ENCODE measurements around the gene TMEM117. TPM values are rescaled to one million over a fixed set of nuclear protein-coding genes. Genes with fewer than 3 reads are reported as not detected.

The TMEM117 gene
- total RNA-seq, 1 donor from 2014 or later: 0.43 TPM

- no peaks in the 10 kb centered on the region for H3K4me1 ChIP-seq
- H3K9me3 ChIP-seq: no peaks in the 10 kb centered on the region
- no peak for TF ChIP-seq CTCF (IDR thresholded peaks at IDR 0.05)
- no peaks in the 10 kb centered on the region for H3K27me3 ChIP-seq
- H3K4me3 ChIP-seq: no peak overlapping the region
- DNase-seq (ENCODE audit: low spot score in 2 of 2): no peak
- H3K36me3 ChIP-seq: no peaks in the 10 kb centered on the region
- intact Hi-C loops (cut with DNase I): no loop called here
- no peak overlapping the region for H3K27ac ChIP-seq
Measured at GRCh38 chr12:44336577-44336976, 500.7 kb downstream of the TMEM117 start.

DNA sequence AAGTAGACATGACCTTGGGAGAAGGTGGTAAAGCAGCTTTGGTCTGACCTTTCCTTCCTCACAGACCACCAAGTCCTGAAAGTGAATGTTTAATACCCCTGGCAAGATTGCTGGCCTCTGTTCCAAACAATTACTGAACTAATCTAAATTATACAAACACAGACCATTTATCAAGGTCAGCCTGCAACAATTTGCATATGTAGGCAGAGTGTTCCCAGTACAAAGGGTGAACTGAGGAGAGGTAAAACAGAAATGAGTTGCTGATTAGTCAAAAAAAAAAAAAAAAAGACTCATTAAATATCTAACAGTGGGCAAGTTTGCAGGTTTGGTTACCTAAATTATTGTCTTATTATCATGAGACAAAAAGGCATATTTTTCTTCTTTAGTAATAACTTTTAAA is 506.5 kb downstream of the TMEM117 start:
- no peak overlapping the region for H3K4me3 ChIP-seq
- DNase-seq (ENCODE audit: low spot score in 2 of 2): no peak
- no peak overlapping the region for H3K27ac ChIP-seq
- H3K9me3 ChIP-seq: no peaks in the 10 kb centered on the region
- intact Hi-C loops (cut with DNase I): no loop called here
- H3K27me3 ChIP-seq: no peaks in the 10 kb centered on the region
- no peaks in the 10 kb centered on the region for H3K4me1 ChIP-seq
- no peak for TF ChIP-seq CTCF (IDR thresholded peaks at IDR 0.05)
- no peaks in the 10 kb centered on the region for H3K36me3 ChIP-seq

DNA sequence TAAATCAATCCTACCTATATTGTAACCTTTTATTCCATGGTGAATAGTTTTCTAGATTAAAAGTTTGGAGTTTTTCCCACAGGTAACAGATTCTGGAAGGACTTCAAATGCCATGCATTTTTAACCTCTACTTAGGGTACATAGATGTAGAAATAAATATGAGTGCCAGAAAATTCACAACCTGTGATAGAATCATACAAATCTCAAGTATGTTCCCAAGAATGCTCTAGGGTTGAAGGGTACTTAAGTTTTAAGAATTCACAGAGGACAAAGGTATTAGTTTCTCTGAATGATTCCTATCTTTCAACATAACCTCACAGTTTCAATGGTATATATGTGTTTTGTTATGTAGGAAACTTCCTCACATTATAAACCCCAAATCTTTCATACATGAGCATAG is 511.3 kb downstream of the TMEM117 start:
- no peaks in the 10 kb centered on the region for H3K36me3 ChIP-seq
- no peaks in the 10 kb centered on the region for H3K27me3 ChIP-seq
- H3K9me3 ChIP-seq: no peaks in the 10 kb centered on the region
- no peak overlapping the region for H3K4me3 ChIP-seq
- DNase-seq (ENCODE audit: low spot score in 2 of 2): no peak
- intact Hi-C loops (cut with DNase I): no loop called here
- no peak overlapping the region for H3K27ac ChIP-seq
- no peaks in the 10 kb centered on the region for H3K4me1 ChIP-seq
- no peak for TF ChIP-seq CTCF (IDR thresholded peaks at IDR 0.05)

DNA sequence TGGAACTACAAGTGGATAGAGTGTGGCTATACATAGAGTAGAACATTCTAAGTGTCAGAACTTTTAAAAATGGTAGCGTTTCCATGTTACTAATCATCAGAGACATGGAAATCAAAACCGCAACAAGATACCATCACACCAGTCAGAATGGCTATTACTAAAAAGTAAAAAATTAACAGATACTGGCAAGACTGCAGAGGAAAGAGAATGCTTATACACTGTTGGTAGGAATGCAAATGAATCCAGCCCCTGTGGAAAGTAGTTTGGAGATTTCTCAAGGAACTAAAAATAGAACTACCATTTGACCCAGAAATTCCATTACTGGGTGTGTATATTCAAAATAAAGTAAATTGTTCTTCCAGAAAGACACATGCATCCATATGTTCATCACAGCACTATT is 521.6 kb downstream of the TMEM117 start:
- intact Hi-C loops (cut with DNase I): no loop called here
- H3K36me3 ChIP-seq: no peaks in the 10 kb centered on the region
- no peaks in the 10 kb centered on the region for H3K4me1 ChIP-seq
- TF ChIP-seq CTCF (IDR thresholded peaks at IDR 0.05): no peak
- H3K27me3 ChIP-seq: no peaks in the 10 kb centered on the region
- H3K9me3 ChIP-seq: no peaks in the 10 kb centered on the region
- H3K4me3 ChIP-seq: no peak overlapping the region
- DNase-seq (ENCODE audit: low spot score in 2 of 2): no peak
- H3K27ac ChIP-seq: no peak overlapping the region

DNA sequence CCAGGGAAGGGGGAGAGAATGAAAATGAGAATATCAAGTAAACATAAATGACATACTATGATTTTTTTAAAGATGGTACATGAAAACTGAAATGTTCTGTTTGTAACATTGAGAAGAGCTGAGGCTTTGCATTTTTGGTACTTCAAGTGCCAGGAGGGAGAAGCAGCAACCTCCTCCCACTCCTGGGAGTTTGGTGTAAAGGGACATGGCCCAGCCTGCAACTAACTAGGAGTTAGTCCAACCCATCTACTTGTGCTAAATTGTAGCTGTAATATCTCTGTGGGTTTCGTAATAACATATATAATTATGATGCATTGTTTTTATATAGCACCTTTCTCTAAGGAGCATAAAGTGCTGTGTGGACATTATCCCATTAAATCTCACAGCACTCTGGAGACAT is 522.8 kb downstream of the TMEM117 start:
- DNase-seq (ENCODE audit: low spot score in 2 of 2): no peak
- Histone ChIP-seq H3K4me1 (no peaks in the 10 kb centered on the region), H3K9me3 (no peaks in the 10 kb centered on the region), H3K36me3 (no peaks in the 10 kb centered on the region), H3K27me3 (no peaks in the 10 kb centered on the region), H3K4me3 (no peak overlapping the region), H3K27ac (no peak overlapping the region)
- intact Hi-C loops (cut with DNase I): no loop called here
- no peak for TF ChIP-seq CTCF (IDR thresholded peaks at IDR 0.05)

GRCh38 chr12:44362947-44363346 is 527.1 kb downstream of the TMEM117 start:
- H3K27me3 ChIP-seq: no peaks in the 10 kb centered on the region
- DNase-seq (ENCODE audit: low spot score in 2 of 2): no peak
- no peak overlapping the region for H3K4me3 ChIP-seq
- intact Hi-C loops (cut with DNase I): no loop called here
- H3K27ac ChIP-seq: no peak overlapping the region
- no peaks in the 10 kb centered on the region for H3K9me3 ChIP-seq
- no peak for TF ChIP-seq CTCF (IDR thresholded peaks at IDR 0.05)
- no peaks in the 10 kb centered on the region for H3K36me3 ChIP-seq
- no peaks in the 10 kb centered on the region for H3K4me1 ChIP-seq

Measured in ascending aorta (tissue), 2 donors.